Gastrocnemius medialis (tissue), 4 donors: Measurements from ENCODE around the gene SMARCA2.

Experiments used
- CTCF ChIP-seq, 5 experiments: fragments of 450-650 bp in 3 of 5; fragments of 200-600 bp in 2 of 5; sonication (generic) in 2 of 5; IDR thresholded peaks in 4 of 5; conservative IDR thresholded peaks in 1 of 5; 1 replicate in 4 of 5; 2 replicates in 1 of 5; pipeline ENCODE4 v1.5.1; 2016 to 2019; ENCODE audit warnings: antibody characterized with exemption in 5 of 5, mild to moderate bottlenecking in 3 of 5, moderate library complexity in 3 of 5
- POLR2A ChIP-seq, 2 donors: fragments of 450-650 bp; IDR thresholded peaks; one replicate each; pipeline ENCODE4 v1.6.1; 2017; ENCODE audit warnings: antibody characterized with exemption in 2 of 2, mild to moderate bottlenecking in 2 of 2, moderate library complexity in 2 of 2

- no peak for TF ChIP-seq CTCF (IDR thresholded peaks at IDR 0.05 in 4 of 5, conservative IDR thresholded peaks at IDR 0.05 in 1 of 5)
- TF ChIP-seq POLR2A (IDR thresholded peaks at IDR 0.05): no peak
These were observed 39.0 kb downstream of the SMARCA2 start for GRCh38 chr9:2053883-2054845.
